SU-DHL-6 (cell line): ENCODE results near the gene OTUB2.

Experiments
- CTCF ChIP-seq: fragments of 200-600 bp; sonication (generic); IDR thresholded peaks from one replicate; pipeline ENCODE4 v1.5.1; 2017; ENCODE audit warnings: antibody characterized with exemption, mild to moderate bottlenecking, low read length, moderate library complexity; ENCODE audit not compliant: insufficient read depth, poor library complexity, severe bottlenecking
- EZH2phosphoT487 ChIP-seq: fragments of 200-600 bp; sonication (generic), shearing (Covaris generic); conservative IDR thresholded peaks from 2 replicates; pipeline ENCODE4 v1.6.1; 2018; ENCODE audit warnings: mild to moderate bottlenecking, antibody characterized with exemption, low read length, moderate library complexity, mixed read lengths

GRCh38 chr14:94051115-94051514 is 25.0 kb downstream of the OTUB2 start:
- TF ChIP-seq CTCF = no peak
- TF ChIP-seq EZH2phosphoT487 = no peak
